Stimulated activated naive CD8-positive, alpha-beta T cell treated with anti-CD3 and anti-CD28 coated beads, Interleukin-15, Interleukin-2, amounts not matched to agents 100 U/mL and 50 U/mL, for 24 hours (primary cell): ENCODE data around the gene CSTF3.
"Not testable (repeated sequence)": the region's sequence is repeated elsewhere in the genome, so short reads cannot be mapped to it uniquely, and the experiment has no call there.

Source experiments
- ATAC-seq: fragments of 150-1000 bp; cut with Tn5 transposase; one replicate; pipeline ENCODE4 v1.10.0; 2021
- DNase-seq: peaks from one replicate; pipeline ENCODE4 v3.0.0; 2021

CSTF3 gene

GRCh38 chr11:33161120-33162005, at the start of gene CSTF3:
CSTF3 (minus strand) TSS chr11:33161480; CDS start chr11:33161325, 155 bp downstream.
- peak; percentile 98 for ATAC-seq
- DNase-seq, result peak; percentile 99

- ATAC-seq (no peak), DNase-seq (no peak)
Measured at GRCh38 chr11:33208150-33208549, 46.9 kb upstream of the CSTF3 start.

- DNase-seq (no peak), ATAC-seq (no peak)
Measured at GRCh38 chr11:33207408-33207985, 46.2 kb upstream of the CSTF3 start.

DNA sequence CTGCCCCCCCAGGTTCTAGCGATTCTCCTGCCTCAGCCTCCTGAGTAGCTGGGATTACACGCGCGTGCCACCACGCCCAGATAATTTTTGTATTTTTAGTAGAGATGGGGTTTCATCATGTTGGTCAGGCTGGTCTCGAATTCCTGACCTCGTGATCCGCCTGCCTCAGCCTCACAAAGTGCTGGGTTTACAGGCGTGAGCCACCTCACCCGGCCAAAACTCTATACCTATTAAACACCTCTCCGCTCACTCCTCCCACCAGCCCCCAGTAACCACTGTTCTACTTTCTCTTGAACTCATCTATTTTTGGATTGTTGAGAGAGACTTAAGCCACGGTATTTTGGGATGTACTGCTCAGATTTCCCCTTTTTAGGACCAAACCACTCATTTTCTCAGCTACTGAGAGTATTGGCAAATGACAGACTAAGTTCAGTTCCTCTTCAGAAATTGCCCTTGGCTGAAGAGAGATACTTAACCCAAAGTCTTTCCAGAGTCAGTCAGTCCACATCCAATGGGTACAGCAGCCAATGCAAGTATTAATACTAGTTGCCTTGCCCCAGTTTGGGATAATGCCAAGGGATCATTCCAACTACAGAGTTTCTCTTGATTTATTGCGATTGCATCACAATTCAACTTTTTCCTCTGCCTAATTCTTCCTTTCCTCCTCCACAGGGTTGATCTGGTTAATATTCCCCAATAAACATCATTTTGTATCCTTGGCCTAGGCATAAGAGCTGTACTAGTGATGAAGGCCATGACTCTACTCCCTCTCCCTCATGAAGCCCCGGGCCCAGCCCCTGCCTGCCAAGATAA, 36.8 kb upstream of the CSTF3 start:
- no peak for ATAC-seq
- DNase-seq, result no peak

- no peak for DNase-seq
- no peak for ATAC-seq
Measured at GRCh38 chr11:33195462-33196173, 34.3 kb upstream of the CSTF3 start.

- no peak for ATAC-seq
Measured at GRCh38 chr11:33194455-33194854, 33.2 kb upstream of the CSTF3 start.

GRCh38 chr11:33191467-33191866, 30.2 kb upstream of the CSTF3 start:
- DNase-seq (no peak), ATAC-seq (no peak)

More at GRCh38 chr11:33194455-33194854, 33.2 kb upstream of the CSTF3 start:
- no peak for DNase-seq

DNA sequence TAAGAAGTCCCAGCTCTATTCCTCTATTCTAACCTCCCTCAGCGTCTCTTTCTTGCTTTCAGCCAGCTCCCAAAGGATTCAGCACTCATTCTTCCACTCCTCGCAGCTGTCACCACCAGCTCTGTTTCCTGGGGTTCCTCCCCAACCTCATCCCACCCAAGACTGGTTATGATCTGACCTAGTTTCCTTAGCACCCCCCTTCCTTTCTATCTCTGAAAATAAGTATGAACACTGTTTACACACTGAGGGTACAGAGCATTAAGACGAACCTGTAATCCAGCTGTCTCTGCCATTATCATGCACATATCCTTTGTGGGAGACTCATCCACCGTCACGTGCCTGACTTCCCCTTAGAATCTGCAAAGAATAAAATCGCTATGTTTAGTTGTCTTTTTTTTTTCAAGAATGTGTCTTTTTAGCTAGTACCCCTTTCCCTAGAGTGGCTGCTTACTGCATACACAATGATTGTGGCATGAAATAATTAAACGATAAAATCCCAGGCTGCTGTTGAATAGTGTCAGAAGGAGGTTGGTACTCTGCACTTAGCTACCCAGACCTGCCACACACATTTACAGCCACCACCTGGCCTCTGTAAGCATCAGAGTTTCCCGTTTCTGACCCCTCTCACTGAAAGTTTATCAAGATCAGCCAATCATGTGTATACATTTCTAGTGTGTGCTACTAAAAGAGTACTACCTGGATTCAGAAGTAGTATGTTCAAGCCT, 26.9 kb upstream of the CSTF3 start:
- ATAC-seq (no peak), DNase-seq (no peak)

DNA sequence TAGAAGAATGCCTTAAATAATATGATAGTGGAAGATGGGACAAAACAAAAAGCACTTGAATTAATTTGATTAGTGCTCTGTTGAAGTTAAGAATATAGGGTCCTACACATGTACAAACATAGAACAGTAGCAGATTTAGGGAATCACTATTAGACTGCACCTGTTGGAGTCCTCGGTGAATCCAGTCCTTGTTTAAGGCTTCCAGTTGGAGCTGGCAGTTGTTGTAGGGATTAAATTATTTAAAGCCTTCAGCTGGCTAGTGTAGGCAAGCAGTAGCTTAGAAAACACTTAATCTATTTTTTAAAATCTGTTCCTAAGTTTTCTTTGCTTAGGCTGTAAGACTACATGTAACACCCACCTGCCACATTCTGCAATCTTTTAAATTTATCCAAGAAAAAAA, 24.5 kb upstream of the CSTF3 start:
- ATAC-seq (no peak), DNase-seq (no peak)

DNA sequence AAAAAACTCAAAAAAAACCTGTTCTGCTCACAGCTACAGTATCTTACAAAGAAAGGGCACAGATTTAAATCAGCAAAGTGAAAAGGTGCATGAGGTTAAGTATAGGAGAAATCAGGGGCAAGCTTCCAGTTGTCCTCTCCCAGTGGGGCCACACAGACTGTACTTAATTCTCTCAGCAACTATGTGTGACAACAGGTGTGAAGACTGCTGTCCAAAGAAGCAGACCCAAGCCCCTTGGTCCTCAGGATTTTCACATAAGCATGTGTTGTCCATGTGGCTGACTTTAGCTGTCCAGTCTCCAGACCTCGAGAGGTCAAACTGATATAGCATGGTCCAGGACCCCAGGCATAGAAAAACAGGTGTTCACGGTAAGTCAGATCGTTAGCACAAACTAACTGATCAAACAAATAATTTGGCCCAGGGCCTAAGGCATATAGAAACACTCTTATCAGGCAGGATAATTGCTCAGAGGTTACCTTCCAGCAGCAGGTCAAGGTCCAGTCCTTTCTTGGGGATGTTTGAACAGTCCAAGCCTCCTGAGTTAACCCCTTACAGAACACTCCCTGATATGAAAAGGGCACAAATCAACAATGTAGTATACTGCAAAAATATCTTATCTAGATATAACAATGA, 21.1 kb upstream of the CSTF3 start:
- no peak for ATAC-seq

DNA sequence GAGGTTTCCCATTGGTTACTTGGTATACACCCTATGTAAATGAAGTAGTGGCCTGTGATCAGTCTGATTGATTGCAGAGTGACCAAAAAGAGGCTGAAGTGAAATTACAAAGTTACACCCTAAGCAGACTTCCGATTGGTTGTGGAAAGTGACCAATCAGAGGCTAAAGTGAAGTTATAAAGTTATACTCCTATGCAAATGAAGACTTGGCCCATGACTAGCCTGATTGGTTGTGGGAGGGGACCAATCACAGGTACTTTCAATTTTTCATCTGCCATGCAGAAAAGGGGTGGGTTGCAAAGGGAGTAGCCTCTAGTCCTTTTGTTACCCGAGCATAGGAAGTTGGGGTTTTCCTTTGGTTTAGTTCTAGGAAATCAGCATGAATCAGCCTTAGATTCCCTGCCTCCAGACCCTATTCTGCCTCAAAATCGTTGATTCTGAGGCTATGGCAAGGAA, 18.1 kb upstream of the CSTF3 start:
- DNase-seq (no peak), ATAC-seq (peak; percentile 14)

More for the DNA sequence above, 21.1 kb upstream of the CSTF3 start:
- no peak for DNase-seq

- ATAC-seq (no peak), DNase-seq (no peak)
Measured at GRCh38 chr11:33178443-33179180, 17.3 kb upstream of the CSTF3 start.

GRCh38 chr11:33177676-33178336, 16.5 kb upstream of the CSTF3 start:
- no peak for ATAC-seq
- no peak for DNase-seq

- ATAC-seq, DNase-seq: not testable (repeated sequence)
Measured at GRCh38 chr11:33176760-33177159, 15.5 kb upstream of the CSTF3 start.

DNA sequence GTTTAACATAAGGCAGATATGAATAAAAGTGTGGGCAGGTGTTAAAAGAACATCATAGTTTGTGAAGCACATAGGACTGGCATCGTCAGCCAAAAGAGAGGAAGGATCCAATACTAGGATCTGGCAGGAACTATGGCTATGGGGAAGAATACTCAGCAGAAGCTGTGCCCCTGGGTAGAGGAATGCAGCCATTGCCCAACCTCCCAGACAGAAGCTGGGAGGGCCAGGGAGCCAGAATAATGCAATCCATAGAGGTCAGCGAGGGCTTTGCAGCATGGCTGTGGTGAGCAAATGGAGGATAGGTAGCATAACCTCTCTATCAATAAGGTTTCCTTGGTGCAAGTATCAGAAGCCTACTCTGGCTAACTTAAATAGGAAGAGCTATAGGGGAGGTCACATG, 11.7 kb upstream of the CSTF3 start:
- no peak for ATAC-seq
- no peak for DNase-seq

GRCh38 chr11:33172345-33172744, 11.1 kb upstream of the CSTF3 start:
- ATAC-seq, result no peak
- no peak for DNase-seq

DNA sequence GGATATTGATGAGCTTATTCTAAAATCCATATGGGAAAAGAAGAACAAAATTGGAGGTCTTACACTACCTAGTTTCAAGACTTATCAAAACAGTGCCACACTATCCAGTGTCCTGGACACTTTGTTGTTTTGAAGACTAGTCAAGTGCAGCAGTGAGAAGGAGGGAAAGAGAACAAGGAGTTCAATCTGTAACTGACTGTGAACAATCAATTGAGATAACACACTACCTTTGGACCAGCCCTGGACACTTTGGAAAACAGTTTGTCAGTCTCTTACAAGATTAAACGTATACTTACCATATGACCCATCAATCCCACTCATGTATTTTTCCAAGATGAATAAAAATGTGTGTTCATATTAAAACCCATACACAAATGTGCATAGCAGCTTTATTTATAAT, 10.0 kb upstream of the CSTF3 start:
- DNase-seq, result no peak
- no peak for ATAC-seq

DNA sequence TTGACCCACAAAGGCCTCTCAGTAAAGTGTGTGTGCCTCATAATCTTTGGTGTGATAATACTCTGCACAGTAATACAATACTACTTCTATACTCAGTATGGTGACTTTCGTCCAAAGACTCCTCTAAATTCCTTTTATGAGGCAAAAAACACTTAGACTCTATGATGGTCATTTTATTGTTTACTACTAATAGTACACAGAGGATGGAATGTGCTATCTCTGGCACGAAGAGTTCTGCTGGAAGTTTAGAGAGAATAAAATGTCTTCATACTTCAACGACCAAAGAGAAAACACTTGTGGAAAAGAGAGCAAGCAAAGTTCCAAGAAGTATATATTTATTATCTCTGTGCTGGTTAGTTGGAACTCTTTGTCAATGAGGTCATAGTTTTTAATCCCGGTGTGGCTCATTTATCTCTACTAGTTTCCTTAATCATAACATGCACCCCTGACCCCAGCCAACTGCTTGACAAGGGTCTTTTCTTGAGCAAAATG, 7.5 kb upstream of the CSTF3 start:
- no peak for ATAC-seq
- no peak for DNase-seq

DNA sequence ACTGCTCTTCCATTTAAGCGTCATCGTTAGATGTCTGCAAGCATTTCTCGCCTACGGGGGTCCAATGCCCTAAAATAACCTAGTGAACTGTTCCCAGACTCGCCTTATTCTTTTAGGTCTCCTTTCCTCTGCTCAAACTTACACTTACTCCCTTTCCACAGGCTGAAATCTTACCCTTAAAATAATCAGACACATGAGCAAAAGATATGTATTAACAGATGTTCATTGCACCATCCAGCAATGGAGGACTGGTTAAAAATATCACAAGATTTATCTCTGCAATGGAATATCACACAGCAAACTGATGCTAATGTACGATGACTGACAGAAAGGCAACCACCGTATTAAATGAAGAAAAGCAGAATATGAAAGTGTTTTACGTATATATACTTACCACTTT, 1.6 kb upstream of the CSTF3 start:
- DNase-seq (no peak), ATAC-seq (no peak)
